ENCODE results near the gene IGF1R.

The IGF1R gene

DNA sequence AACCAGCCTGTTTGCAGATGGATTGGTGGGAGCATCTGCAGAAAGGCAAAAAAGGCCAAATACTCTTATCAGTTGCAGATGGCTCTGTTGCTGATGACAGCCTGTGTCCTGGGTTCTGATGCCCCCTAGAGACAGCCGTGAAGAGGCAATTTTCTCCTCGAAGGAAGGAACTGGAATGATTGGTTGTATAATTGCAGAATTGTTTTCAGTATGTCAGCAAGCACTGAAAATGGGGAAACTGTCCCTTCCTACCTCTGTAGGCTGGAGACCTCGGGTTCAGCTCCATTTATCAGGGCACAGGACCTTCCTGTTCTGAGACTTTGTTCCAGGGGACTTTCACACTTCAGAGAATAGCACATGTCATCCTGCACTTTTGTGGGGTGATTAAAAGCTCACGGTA is 256.2 kb downstream of the IGF1R start:
- DNase-seq (ENCODE audit: low read depth in 4 of 4, low spot score in 1 of 4): no peak

DNA sequence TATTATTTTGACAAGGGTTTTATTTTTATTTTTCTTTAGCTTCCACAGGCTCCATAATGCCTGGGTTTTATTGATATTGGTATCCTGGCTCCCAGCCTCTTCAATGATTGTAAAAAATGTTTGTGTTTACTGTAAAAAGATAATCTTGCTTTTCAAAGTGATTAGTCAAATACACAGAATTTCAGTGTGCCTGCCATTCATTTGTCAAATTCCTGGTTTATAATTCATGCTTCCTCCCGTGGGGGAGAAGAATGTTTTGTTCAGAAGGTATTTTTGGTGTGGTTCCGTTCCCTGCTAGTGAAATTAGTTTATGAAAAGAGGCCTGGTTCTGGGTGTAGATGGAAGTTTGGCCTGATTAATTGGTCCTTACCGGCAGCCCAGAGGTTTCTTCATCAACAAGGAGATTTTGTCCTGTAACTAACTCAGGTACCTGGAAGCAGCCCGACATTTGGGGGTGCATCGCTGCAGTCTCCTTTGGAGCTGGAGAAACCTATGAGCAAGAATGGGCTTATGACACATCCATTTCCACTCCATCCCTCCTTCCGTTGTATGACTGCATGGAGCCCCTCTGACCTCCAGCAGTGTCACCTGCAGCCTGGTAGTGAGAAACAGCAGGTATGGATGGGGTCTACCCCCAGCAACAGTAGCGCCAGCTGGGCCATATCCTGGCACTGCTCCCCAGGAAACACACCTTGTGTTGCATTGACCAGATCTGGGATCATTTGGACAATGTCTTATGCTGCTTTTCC is 257.8 kb downstream of the IGF1R start:
- no peak for DNase-seq (ENCODE audit: low read depth in 4 of 4, low spot score in 1 of 4)

DNA sequence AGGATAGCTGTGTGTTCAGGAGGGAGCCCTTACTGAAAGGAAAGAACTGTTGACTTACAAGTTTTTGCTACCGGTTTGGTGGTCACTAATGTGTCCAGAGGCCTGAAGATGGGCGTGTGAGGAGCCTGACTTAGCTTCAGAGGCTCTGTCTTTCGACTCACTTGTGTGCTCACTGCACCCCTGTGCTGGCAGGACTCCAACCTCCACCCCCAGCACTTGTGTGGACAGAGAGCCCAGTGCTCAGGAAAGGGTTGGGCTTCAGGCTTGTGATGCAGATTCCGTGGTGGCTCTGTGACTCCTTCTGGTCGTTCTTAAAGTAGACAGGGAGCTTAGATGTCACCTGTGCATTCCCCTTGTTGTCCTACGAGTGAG is 258.4 kb downstream of the IGF1R start:
- no peak for DNase-seq (ENCODE audit: low read depth in 4 of 4, low spot score in 1 of 4)

DNA sequence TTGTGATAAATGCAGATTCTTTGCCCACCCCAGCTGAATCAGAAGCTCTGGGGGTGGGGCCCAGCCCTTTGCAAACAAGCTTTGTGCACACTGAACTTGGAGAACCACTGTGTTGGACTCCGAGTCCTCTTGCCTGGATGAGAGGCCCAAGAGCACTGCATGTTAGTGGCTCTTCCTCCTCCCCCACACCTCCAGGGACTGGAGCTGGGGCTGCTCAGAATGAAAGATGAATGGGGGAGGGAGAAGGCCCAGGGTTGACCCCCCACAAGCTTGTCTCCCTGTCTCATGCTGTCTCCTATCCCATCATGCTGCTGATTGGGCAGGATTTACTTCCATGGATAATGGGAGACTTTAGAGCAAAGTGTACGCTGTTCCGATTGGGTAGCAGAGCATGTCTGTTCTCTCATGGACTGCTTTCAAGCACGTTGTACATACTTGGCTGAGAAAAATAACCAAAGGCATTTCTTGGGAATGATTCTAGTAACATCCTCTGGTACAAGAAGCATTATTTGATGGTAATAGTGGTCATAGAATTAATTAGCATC is 259.7 kb downstream of the IGF1R start:
- no peak for DNase-seq (ENCODE audit: low read depth in 4 of 4, low spot score in 1 of 4)

DNA sequence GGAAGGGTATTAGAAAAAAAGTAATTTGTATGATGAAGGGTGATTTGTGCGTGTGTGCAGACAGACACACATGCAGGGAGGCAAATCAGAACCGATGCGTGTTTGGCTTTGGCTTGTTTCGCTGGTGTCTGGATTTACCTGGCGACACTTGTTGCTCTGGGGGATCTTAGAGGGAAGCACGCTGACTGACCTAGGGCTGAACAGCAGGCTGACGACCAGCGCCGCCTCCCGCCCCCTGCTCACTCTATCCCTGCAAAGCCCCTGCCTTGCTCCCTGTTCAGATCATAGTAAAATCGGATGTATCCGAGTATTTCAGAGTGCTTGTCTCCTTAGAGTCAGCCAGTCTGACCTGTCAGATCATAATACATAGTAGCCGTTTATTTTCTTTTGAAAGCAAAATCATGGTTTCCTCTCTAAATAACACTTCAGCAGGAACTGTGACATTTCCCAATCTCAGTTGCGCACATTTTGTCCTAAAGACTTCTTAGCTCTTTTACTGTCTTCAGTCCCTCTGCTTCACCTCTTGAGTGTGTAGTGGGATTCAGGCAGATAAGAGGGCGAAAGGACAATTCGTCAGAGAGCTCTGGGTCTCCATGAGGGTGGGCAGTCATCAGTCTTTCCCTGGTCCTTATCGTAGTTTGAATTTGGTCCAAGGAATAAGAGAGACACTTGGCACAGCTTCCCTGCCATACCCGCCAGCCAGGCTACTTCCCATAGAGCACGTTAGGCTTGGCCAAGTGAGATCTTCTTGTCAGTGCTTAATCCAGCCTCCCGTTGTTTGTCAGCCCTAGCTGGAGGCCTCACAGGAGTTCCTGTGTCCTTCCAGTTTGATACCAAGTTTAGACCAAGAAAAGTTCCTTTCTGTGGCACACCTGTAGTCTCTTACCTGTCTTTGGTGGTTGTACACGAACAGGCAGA is 261.9 kb downstream of the IGF1R start:
- no peak for DNase-seq (ENCODE audit: low read depth in 4 of 4, low spot score in 1 of 4)

DNA sequence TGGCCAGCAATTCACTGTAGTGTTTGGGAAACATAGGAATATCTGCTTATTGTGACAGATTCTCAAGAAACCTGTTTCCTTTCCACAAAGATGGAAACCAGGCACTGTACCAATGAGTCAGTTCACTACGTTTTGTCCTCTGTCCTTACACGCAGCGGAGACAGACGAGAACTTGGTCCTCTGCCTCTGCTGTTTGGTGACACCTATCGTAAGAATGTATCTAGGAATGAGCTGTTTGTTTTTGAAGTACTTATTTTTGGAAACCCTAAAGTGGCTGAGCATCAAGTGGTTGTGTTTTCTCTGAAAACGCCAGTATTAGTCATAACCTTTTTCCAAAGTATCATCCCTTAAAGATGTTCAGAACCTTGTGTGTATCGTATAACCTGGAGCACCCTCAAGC is 266.3 kb downstream of the IGF1R start:
- no peak for DNase-seq (ENCODE audit: low read depth in 4 of 4, low spot score in 1 of 4)

DNA sequence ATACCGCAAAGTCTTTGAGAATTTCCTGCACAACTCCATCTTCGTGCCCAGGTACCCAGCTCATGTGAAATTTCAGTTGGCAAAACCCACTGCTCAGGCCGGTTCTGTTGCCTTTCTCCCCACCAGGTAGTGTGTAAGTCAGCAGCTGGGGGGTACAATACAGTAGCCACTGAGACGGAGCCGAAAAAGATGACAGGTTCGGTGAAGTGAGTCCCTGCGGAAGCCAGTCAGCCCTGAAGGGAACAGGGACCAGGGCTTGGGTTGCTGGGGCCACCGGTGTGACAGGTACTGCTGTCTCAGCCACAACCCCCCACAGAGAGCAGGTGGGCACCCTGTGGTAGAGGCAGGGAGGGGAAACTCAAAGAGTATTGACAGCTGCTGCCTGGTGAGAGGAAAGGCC is 268.5 kb downstream of the IGF1R start:
- DNase-seq (ENCODE audit: low read depth in 4 of 4, low spot score in 1 of 4): no peak

DNA sequence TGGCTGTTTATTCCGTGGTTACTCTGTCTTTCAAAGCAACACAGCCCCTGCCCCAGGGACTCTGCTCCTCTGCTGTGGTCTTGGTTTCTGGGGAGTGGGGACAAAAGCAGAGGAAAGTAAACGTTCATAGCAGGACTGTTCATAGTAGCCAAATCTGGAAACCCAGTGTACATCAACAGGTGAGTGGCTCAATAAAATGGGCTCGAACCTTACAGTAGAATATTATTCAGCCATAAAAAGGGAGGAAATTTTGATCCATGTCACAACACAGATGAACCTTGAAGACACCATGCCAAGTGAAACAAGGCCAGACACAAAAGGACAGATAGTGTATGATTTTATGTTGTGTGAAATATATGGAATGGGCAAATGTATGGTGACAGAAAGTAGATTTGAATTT is 269.1 kb downstream of the IGF1R start:
- no peak for DNase-seq (ENCODE audit: low read depth in 4 of 4, low spot score in 1 of 4)

DNA sequence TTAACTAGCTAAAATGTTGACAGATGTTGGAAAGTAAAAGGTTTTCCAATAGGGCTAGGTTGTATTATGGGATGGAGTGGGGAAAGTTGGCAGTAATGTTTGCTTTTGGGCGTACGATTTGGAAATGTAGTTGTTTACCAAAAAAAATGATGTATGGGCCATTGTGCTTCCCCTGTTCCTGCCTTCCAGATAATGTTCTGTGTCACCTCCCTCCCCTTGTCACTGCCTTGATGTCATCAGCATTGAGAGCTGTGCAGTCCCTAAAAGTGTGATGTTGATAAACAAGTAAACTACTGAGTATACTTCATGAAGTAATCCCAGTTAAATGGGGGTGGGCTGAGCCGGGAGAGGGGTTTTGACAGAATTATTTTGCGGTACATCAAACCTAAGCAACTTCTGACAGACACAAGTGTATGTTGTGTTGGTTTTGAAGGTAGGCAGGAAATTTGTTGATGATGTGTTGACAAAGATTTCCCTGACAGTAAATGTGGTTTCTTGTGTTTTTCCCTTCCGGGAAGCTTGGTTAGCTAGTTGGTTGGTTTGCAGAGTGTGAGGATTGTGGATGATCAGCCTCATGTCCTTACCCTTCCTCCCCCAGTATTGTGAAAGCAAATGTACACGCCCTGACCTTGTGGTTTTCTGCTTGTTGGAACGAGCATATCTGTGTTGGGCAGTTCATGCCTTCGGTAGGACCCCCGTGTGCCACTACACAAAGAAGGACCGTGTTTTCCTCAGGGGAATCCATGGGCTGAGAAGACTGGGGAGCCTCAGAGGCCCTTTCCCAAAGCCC is 271.9 kb downstream of the IGF1R start:
- no peak for DNase-seq (ENCODE audit: low read depth in 4 of 4, low spot score in 1 of 4)

DNA sequence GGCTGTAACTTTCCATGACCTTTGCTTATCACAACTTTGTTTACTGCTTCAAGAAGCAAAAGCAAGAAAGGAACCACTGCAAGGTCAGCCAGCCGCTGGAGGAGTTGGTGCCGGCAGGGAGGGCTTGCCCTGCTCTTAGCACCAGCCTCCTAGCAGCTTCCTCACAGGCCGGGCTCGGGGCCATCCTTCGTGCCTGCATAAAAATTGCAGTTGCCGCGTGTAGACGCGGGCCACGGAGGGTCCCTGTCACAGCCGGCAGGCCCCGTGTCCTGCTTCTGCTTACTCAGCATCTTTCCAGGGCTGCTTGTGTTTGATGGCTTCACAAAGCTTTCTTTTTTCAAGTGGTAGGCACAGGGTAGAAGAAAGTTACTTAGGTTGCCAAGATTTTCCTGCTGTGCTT is 274.8 kb downstream of the IGF1R start:
- DNase-seq (ENCODE audit: low read depth in 4 of 4, low spot score in 1 of 4): no peak

DNA sequence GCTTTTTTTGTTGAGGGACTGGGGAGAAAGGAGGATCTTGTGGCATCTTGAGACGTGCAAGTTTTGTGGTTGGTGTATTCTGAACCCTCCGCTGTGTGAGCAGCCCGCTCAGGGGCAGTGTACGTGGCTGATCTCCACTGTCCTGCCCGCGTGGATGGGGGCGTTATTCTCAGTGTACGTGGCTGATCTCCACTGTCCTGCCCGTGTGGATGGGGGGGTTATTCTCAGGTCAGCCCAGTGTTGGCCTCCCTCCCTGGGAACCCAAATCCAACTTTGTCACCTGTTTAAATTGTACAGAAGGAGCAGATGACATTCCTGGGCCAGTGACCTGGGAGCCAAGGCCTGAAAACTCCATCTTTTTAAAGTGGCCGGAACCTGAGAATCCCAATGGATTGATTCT is 275.2 kb downstream of the IGF1R start:
- no peak for DNase-seq (ENCODE audit: low read depth in 4 of 4, low spot score in 1 of 4)

DNA sequence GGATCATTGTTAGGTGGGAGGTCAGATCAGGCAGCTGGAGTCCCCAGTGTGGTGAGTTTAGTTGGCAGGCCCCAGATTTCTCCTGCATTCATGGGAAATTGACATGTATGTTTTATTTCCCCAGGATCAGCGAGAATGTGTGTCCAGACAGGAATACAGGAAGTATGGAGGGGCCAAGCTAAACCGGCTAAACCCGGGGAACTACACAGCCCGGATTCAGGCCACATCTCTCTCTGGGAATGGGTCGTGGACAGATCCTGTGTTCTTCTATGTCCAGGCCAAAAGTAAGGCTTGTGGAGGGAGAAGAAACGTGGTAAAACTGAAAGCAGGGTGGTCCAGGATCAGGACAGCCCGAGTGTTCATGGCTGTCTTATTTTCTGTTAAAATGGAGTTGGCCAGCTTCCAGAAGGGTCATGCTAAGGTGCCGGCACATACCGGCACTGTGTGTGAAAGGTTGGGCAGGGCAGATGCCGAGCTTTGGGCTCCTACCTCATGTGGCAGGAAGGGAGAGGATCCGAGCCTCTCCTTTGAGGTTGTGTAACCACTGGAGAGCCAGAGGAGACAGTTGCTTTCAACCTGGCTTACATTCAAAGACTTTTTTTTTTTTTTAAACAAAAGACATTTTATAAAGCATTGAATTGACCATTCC is 276.2 kb downstream of the IGF1R start:
- no peak for DNase-seq (ENCODE audit: low read depth in 4 of 4, low spot score in 1 of 4)

DNA sequence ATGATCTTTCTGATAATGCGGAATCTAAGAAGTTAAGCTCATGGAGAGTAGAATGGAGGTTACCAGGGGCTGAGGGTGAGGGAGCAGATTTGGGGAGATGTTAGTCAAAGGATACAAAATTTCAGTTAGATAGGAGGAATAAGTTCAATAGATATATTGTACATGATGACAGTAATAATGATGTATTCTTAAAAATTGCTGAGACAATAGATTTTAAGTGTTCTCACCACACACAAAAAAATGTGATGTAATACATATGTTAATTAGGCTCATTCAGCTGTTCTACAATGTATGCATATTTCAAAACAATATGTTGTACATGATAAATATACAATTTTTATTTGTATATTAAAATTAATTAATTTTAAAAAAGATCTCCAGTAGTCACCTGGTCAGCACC is 277.9 kb downstream of the IGF1R start:
- DNase-seq (ENCODE audit: low read depth in 4 of 4, low spot score in 1 of 4): no peak

DNA sequence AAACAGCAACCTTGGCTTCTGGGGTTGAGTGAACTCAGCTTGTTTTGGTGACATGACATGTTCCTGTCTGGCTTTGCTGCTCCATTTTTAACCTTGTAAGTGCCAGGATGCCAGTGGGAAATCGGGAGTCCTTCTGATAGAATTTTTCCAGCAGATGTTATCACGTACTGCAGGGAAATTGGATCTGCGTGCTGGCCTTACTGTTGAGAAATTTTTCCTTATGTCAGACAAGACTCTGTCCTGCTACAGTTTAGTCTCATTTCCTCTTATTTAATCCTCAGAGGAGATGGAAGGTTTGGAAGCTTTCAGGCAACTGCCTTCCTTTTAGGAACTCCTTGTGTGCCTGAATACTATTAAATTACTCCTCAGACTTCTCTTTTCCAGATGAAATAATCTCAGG is 278.7 kb downstream of the IGF1R start:
- DNase-seq (ENCODE audit: low read depth in 4 of 4, low spot score in 1 of 4): no peak

DNA sequence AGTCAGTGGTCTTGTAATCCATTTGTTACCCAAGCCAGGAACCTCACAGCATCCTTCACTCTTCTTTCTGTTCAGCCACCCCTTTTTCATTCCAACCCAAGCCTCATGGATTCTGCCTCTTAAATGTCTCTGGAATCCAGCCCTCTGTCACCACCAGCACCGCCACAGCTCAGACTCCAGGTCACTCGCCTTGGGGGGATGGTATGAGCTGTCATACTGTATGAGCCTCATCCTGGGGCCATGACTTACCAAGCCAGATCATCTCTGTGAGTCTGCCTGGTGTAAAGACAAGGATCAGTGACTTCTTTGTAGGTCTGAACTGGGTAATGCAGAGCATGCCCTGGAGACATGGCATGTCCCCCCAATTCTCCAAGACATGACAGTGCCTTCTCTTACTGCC is 279.7 kb downstream of the IGF1R start:
- no peak for DNase-seq (ENCODE audit: low read depth in 4 of 4, low spot score in 1 of 4)

DNA sequence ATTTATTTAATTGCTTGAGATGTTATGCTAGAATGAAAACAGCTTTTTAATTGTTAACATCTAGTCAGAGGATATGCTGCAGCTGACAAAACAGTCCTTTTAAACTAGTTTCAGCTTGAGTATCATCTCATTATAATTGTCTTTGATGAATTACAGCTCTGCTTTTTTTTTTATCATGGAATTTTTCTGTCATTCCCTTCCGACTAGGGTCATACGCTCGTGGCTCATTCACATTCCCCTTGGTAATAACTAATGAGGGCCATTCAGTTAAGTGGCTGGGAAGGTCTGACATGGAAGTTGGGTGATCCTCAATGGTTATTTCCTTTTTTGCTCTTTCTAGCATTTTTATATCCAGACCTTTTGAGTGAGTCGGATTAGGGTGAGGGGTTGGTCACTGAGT is 282.2 kb downstream of the IGF1R start:
- DNase-seq (ENCODE audit: low read depth in 4 of 4, low spot score in 1 of 4): no peak

DNA sequence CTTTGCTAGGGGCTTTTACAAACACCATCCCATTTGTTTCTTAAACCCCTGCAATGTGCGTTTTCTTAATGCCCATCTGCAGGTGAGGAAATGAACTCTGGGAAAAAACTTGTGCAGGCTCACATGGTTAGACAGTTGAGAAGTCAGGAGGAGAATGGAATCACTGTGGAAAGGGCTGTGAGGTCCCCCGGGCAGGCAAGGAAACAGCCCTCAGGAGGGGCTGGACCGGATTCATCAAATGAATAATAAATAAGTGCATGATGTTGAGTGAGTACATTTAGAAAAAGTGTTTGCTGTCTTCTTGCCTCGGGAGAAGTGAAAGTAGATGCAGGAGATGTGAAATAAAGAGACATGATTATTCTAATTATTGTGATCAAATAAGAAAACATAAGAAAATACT is 282.7 kb downstream of the IGF1R start:
- no peak for DNase-seq (ENCODE audit: low read depth in 4 of 4, low spot score in 1 of 4)

DNA sequence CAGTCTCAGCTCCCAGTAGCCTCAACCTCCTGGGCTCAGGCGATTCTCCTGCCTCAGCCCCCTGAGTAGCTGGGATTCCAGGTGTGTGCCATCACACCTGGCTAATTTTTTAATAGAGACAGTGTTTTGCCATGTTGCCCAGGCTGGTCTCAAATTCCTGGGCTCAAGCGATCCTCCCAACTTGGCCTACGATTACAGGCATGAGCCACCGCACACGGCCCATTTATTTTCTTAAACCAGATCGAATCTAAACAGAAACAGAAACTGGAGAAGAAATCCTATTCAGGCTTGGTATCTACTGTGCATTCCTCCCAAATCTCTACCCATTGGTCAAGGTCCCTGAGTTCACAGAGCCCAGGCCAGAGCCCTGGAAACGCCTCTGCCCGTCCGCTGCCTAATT is 285.1 kb downstream of the IGF1R start:
- DNase-seq (ENCODE audit: low read depth in 4 of 4, low spot score in 1 of 4): no peak

DNA sequence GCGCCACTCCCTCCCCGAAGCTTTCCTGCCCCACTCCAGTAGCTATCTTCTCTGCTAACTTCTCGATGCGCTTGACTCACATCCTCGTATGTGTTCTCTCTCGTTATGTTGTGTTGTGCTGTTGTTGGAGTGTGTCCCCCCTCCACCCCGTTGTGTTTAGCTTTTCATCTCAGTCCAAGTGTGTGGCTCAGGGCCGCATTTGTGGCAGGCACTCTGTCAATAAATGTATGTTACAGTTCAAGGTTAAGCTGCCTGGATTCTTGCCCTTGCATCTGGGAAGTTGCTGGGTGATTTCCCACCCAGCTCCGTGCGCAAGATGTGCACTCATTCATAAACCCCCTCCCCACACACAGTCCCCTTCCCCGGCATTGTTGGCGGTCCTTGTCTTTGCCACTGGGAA is 287.4 kb downstream of the IGF1R start:
- DNase-seq (ENCODE audit: low read depth in 4 of 4, low spot score in 1 of 4): no peak

DNA sequence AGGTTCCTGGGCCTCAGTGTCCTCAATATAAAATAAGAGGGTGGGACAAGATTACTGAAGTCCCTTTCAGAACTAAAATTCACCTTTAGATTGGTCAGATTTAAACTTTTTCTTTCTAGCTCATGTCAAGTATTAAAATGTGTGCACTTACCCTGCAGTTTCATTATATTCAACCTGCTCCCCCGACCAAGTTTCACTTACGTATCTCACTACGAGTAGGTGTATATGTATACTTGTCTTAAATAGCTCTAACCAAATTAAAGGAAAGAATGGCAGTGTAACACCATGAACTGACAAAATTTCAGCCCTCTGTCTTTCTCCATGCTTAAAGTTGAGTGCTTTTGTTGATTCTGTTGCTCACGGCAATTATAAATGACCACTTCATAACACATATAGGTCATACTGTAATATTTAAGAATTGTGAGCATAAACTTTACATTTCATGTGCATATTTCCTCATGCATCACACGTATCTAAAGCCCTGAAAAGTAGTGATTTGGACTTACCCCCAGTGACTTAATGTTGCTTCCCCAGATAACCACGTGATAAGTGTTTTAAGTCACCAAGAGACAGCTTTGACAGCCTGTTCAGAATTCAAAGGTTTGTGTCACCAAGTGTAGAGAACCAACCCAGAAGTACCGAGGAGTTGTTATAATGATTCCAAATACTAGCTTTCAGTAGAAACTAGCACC is 289.2 kb downstream of the IGF1R start:
- no peak for DNase-seq (ENCODE audit: low read depth in 4 of 4, low spot score in 1 of 4)

DNA sequence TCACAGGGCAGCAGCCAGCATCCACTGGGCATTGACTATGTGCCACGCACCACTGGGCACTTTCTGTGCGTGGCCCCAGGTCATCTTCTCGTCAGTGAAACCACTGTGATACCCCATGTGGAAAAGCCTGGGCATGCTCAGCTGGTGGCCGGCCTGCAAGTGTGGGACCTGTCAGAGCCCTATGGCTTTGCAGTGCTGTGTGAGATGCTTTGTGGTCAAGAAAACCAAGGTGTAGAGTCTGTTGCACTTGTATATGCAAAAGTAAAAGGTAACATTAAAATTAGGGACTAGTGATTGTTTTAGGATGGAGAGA is 289.7 kb downstream of the IGF1R start:
- DNase-seq (ENCODE audit: low read depth in 4 of 4, low spot score in 1 of 4): no peak
